GM21737 (cell line): ENCODE results near the gene SNX32.

Experiments used
- ATAC-seq: cut with Tn5 transposase; IDR thresholded peaks from one replicate; pipeline ENCODE4 v1.9.1; 2021; ENCODE audit warnings: mild to moderate bottlenecking, moderate library complexity; ENCODE audit not compliant: unreplicated experiment

Gene SNX32

GRCh38 chr11:65865550-65866172 lies 31.9 kb downstream of the SNX32 start:
- no peak for ATAC-seq

- ATAC-seq, result no peak
These were observed 32.9 kb downstream of the SNX32 start for GRCh38 chr11:65866509-65867283.

- ATAC-seq, result no peak
These were observed 33.7 kb downstream of the SNX32 start for GRCh38 chr11:65867284-65868071.

- no peak for ATAC-seq
These were observed 34.4 kb downstream of the SNX32 start for GRCh38 chr11:65868076-65868667.

- ATAC-seq, result no peak
These were observed 35.1 kb downstream of the SNX32 start for GRCh38 chr11:65868907-65869306.

- ATAC-seq, result no peak
These were observed 36.0 kb downstream of the SNX32 start for GRCh38 chr11:65869643-65870306.

- no peak for ATAC-seq
These were observed 36.5 kb downstream of the SNX32 start for GRCh38 chr11:65870307-65870658.

GRCh38 chr11:65870706-65871681 lies 37.2 kb downstream of the SNX32 start:
- no peak for ATAC-seq

- ATAC-seq, result no peak
These were observed 38.2 kb downstream of the SNX32 start for GRCh38 chr11:65871811-65872548.

- ATAC-seq, result no peak
These were observed 39.0 kb downstream of the SNX32 start, which contains the start of gene EFEMP2 for GRCh38 chr11:65872586-65873317. EFEMP2 (minus strand) TSS chr11:65872800; CDS start chr11:65872354, 446 bp downstream.

GRCh38 chr11:65873318-65874156 lies 39.8 kb downstream of the SNX32 start:
- peak; percentile 69 for ATAC-seq

- ATAC-seq, result no peak
These were observed 45.9 kb downstream of the SNX32 start, which contains the start of gene CTSW for GRCh38 chr11:65879617-65880016. CTSW (plus strand) TSS chr11:65879837; CDS start chr11:65879855, 18 bp downstream.

- no peak for ATAC-seq
These were observed 46.3 kb downstream of the SNX32 start for GRCh38 chr11:65880027-65880426.

- ATAC-seq, result no peak
These were observed 47.2 kb downstream of the SNX32 start for GRCh38 chr11:65880844-65881421.

- ATAC-seq, result no peak
These were observed 48.6 kb downstream of the SNX32 start for GRCh38 chr11:65882120-65883057.
